Parietal lobe (tissue), 2 donors: ENCODE results near the gene NEMP2. TPM values are rescaled to one million over a fixed set of nuclear protein-coding genes. Genes with fewer than 3 reads are reported as not detected.

Source experiments
- small RNA-seq: library from RNA; depleted of rRNA; stranded (forward); fragments of <200 nt; gene quantifications from one replicate; pipeline ENCODE3, GENCODE V24; 2014; ENCODE audit warnings: low replicate concordance
- total RNA-seq: library from RNA; depleted of rRNA; stranded (reverse); fragments of >200 nt; gene quantifications from one replicate; pipeline ENCODE4 v1.2.3, GENCODE V29; 2014

NEMP2 gene
- total RNA-seq: 5.0 TPM

DNA sequence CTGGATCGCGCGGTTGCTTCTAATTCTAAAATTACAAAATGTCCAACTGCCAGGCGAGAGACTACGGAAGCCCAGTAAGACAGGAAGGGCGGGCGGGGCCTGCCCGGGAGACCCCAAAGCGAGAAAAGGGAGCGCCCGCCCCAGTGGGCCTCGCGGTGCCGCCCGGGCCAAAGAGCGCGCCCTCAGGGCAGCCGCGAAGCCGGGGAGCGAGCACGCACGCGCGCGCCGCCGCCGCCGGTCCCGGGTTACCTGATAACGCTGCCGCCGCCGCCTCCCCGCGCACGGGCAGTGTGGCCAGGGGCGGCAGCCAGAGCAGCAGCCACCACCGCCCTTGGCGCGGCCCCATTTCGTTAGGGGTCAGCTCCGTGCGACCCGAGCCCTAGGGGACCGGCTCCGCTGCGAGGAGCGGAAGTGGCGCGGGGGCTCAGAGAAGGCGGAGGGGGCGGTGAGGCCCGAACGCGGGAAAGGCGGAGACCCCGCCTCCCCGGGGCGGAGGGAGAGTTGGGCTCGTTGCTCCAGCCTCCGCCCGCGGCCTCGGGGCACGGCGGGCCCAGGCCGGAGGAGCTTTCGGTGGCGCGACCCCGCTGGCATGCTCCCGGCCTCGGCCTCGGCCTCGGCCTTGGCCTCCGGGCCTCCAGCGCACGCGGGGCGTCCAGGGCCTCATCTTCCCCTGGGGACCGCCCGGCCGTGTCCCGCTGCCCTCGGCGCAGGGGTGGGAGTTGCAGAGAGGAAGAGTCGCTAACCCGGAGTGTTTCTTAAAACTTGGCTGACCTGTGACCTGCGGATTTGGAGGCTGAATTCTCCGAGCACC lies at the start of gene NEMP2:
Gene NEMP2 (minus strand): TSS at position 413 of the 811 bp plus-strand sequence. CDS start 67 bp downstream, at position 346.

Small RNA genes within 50 kb of the gene (small RNA-seq; reads per million reads assigned to genes)
- gene RN7SKP179: not detected

Other genes starting within 250 kb of the NEMP2 start
- 41.9 TPM for gene HIBCH, start 214.9 kb downstream of the NEMP2 start, total RNA-seq
- 24.1 TPM for gene INPP1, start 191.1 kb downstream of the NEMP2 start, total RNA-seq
- gene MFSD6, start 126.4 kb downstream of the NEMP2 start, total RNA-seq: 82.6 TPM
- gene NAB1, start 114.4 kb upstream of the NEMP2 start, total RNA-seq: 56.7 TPM